ENCODE results near the gene CHD2. TPM values are rescaled to one million over a fixed set of nuclear protein-coding genes. Genes with fewer than 3 reads are reported as not detected.

CHD2 gene
- total RNA-seq, 1 donor from 2014 or later: 89.9 TPM

GRCh38 chr15:92901995-92902394 lies 1.9 kb downstream of the CHD2 start:
- H3K27ac Mint-ChIP-seq (ENCODE audit: unreplicated experiment): peak overlapping the region; percentile 100
- no peak for TF ChIP-seq CTCF (IDR thresholded peaks at IDR 0.05)
- H3K9me3 Mint-ChIP-seq (ENCODE audit: unreplicated experiment): peaks cover 8% of the 10 kb centered on the region
- H3K4me1 Mint-ChIP-seq (ENCODE audit: unreplicated experiment): peaks cover 62% of the 10 kb centered on the region
- H3K36me3 Mint-ChIP-seq (ENCODE audit: unreplicated experiment): peaks cover 51% of the 10 kb centered on the region
- H3K27me3 Mint-ChIP-seq (ENCODE audit: unreplicated experiment): no peaks in the 10 kb centered on the region
- DNase-seq (ENCODE audit: extremely low spot score, unreplicated experiment): no peak
- H3K4me3 Mint-ChIP-seq (ENCODE audit: unreplicated experiment): peak overlapping the region; percentile 94

- Mint-ChIP-seq H3K36me3 (ENCODE audit: unreplicated experiment) (peaks cover 46% of the 10 kb centered on the region), H3K4me1 (ENCODE audit: unreplicated experiment) (peaks cover 64% of the 10 kb centered on the region), H3K27me3 (ENCODE audit: unreplicated experiment) (no peaks in the 10 kb centered on the region), H3K9me3 (ENCODE audit: unreplicated experiment) (peaks cover 8% of the 10 kb centered on the region), H3K27ac (ENCODE audit: unreplicated experiment) (peak overlapping the region; percentile 100), H3K4me3 (ENCODE audit: unreplicated experiment) (peak overlapping the region; percentile 94)
- TF ChIP-seq CTCF (IDR thresholded peaks at IDR 0.05): no peak
- DNase-seq (ENCODE audit: extremely low spot score, unreplicated experiment): no peak
Observed at GRCh38 chr15:92902737-92903593, 2.8 kb downstream of the CHD2 start.

- peaks cover 8% of the 10 kb centered on the region for H3K9me3 Mint-ChIP-seq (ENCODE audit: unreplicated experiment)
- peaks cover 39% of the 10 kb centered on the region for H3K36me3 Mint-ChIP-seq (ENCODE audit: unreplicated experiment)
- no peak for TF ChIP-seq CTCF (IDR thresholded peaks at IDR 0.05)
- peak overlapping the region; percentile 100 for H3K27ac Mint-ChIP-seq (ENCODE audit: unreplicated experiment)
- peaks cover 66% of the 10 kb centered on the region for H3K4me1 Mint-ChIP-seq (ENCODE audit: unreplicated experiment)
- DNase-seq (ENCODE audit: extremely low spot score, unreplicated experiment): no peak
- no peaks in the 10 kb centered on the region for H3K27me3 Mint-ChIP-seq (ENCODE audit: unreplicated experiment)
- H3K4me3 Mint-ChIP-seq (ENCODE audit: unreplicated experiment): peak overlapping the region; percentile 94
Observed at GRCh38 chr15:92903631-92903965, 3.5 kb downstream of the CHD2 start.

GRCh38 chr15:92903966-92904721 lies 4.0 kb downstream of the CHD2 start:
- H3K4me1 Mint-ChIP-seq (ENCODE audit: unreplicated experiment): peaks cover 67% of the 10 kb centered on the region
- peak overlapping the region; percentile 94 for H3K4me3 Mint-ChIP-seq (ENCODE audit: unreplicated experiment)
- DNase-seq (ENCODE audit: extremely low spot score, unreplicated experiment): peak; percentile 100
- H3K36me3 Mint-ChIP-seq (ENCODE audit: unreplicated experiment): peaks cover 34% of the 10 kb centered on the region
- H3K27me3 Mint-ChIP-seq (ENCODE audit: unreplicated experiment): no peaks in the 10 kb centered on the region
- peaks cover 5% of the 10 kb centered on the region for H3K9me3 Mint-ChIP-seq (ENCODE audit: unreplicated experiment)
- peak overlapping the region; percentile 100 for H3K27ac Mint-ChIP-seq (ENCODE audit: unreplicated experiment)
- TF ChIP-seq CTCF (IDR thresholded peaks at IDR 0.05): no peak

Data from osteocyte (in vitro differentiated cells).